A549 treated with CORT108297 at 1 μM for 4 hours (cell line): ENCODE data around the gene PPP2R5B. TPM values are rescaled to one million over a fixed set of nuclear protein-coding genes. Genes with fewer than 3 reads are reported as not detected.

ENCODE experiments used
- total RNA-seq: library from RNA; stranded (reverse); fragments of 200-300 nt; extraction: Qiagen RNA extraction; gene quantifications from 5 replicates; pipeline ENCODE4 v1.2.3, GENCODE V29; 2022

PPP2R5B gene
- total RNA-seq: 4.5 to 6.9 TPM (median 4.9 TPM) in 5 replicates

GRCh38 chr11:64923944-64924909 is at the start of gene PPP2R5B:
Gene PPP2R5B, plus strand, starts transcription at chr11:64924689. Its CDS starts 1,046 bp downstream, at chr11:64925735.

GRCh38 chr11:64878494-64879243 is 45.8 kb upstream of the PPP2R5B start, which contains the start of gene EHD1:
Gene EHD1, minus strand, starts transcription at chr11:64878621. Its CDS starts 157 bp downstream, at chr11:64878464.

GRCh38 chr11:64916775-64917662 is 7.5 kb upstream of the PPP2R5B start, which contains the start of gene ATG2A:
Gene ATG2A, minus strand, starts transcription at chr11:64917209. Its CDS starts 74 bp downstream, at chr11:64917135.

GRCh38 chr11:64935359-64936081 is 11.0 kb downstream of the PPP2R5B start, which contains the start of gene GPHA2:
Gene GPHA2, minus strand, starts transcription at chr11:64935893. Its CDS starts 433 bp downstream, at chr11:64935460.

GRCh38 chr11:64971421-64972233 is 47.1 kb downstream of the PPP2R5B start, which contains the start of gene MAJIN:
Gene MAJIN, minus strand, starts transcription at chr11:64972108. Its CDS starts 12,703 bp downstream, at chr11:64959405.

Other genes with a start within 250 kb of the PPP2R5B start
- gene NRXN2, start 201.5 kb upstream of the PPP2R5B start, total RNA-seq: 0.15 to 0.40 TPM (median 0.23 TPM) in 5 replicates
- gene RASGRP2, start 180.5 kb upstream of the PPP2R5B start, total RNA-seq: 1.0 to 1.5 TPM (median 1.1 TPM) in 5 replicates
- 0.18 to 0.54 TPM (median 0.25 TPM) in 5 replicates for gene PYGM, start 164.7 kb upstream of the PPP2R5B start, total RNA-seq
- 162 to 230 TPM (median 166 TPM) in 5 replicates for gene SF1, start 146.1 kb upstream of the PPP2R5B start, total RNA-seq
- 5.7 to 11.3 TPM (median 9.6 TPM) in 5 replicates for gene MAP4K2, start 121.5 kb upstream of the PPP2R5B start, total RNA-seq
- 32.0 to 45.4 TPM (median 44.1 TPM) in 5 replicates for gene MEN1, start 114.1 kb upstream of the PPP2R5B start, total RNA-seq
- 1.0 to 3.0 TPM (median 1.8 TPM) in 5 replicates for gene CDC42BPG, start 80.0 kb upstream of the PPP2R5B start, total RNA-seq
- 98.0 to 142 TPM (median 132 TPM) in 5 replicates for gene EHD1, start 46.1 kb upstream of the PPP2R5B start, total RNA-seq
- 12.4 to 25.1 TPM (median 23.4 TPM) in 5 replicates for gene ATG2A, start 7.5 kb upstream of the PPP2R5B start, total RNA-seq
- gene GPHA2, start 11.2 kb downstream of the PPP2R5B start, total RNA-seq: not detected in 5 replicates
- gene MAJIN, start 47.4 kb downstream of the PPP2R5B start, total RNA-seq: not detected in 5 replicates
- gene BATF2, start 72.3 kb downstream of the PPP2R5B start, total RNA-seq: 0.74 to 1.0 TPM (median 0.96 TPM) in 5 replicates
- 167 to 196 TPM (median 191 TPM) in 5 replicates for gene ARL2, start 89.5 kb downstream of the PPP2R5B start, total RNA-seq
- gene SNX15, start 102.8 kb downstream of the PPP2R5B start, total RNA-seq: 20.7 to 25.8 TPM (median 23.6 TPM) in 5 replicates
- 33.4 to 59.7 TPM (median 56.5 TPM) in 5 replicates for gene SAC3D1, start 116.5 kb downstream of the PPP2R5B start, total RNA-seq
- 0.03 TPM in 1 of 5 replicates, not detected in the others for gene NAALADL1, start 133.9 kb downstream of the PPP2R5B start, total RNA-seq
- gene CDCA5, start 159.4 kb downstream of the PPP2R5B start, total RNA-seq: 56.7 to 72.8 TPM (median 69.2 TPM) in 5 replicates
- gene ZFPL1, start 159.5 kb downstream of the PPP2R5B start, total RNA-seq: 32.3 to 35.1 TPM (median 33.5 TPM) in 5 replicates
- 50.1 to 57.1 TPM (median 54.1 TPM) in 5 replicates for gene VPS51, start 171.5 kb downstream of the PPP2R5B start, total RNA-seq
- gene TM7SF2, start 187.2 kb downstream of the PPP2R5B start, total RNA-seq: 4.2 to 8.3 TPM (median 6.2 TPM) in 5 replicates
- gene ZNHIT2, start 193.0 kb downstream of the PPP2R5B start, total RNA-seq: 13.2 to 25.1 TPM (median 24.8 TPM) in 5 replicates
- 801 to 1,074 TPM (median 1,010 TPM) in 5 replicates for gene FAU, start 197.4 kb downstream of the PPP2R5B start, total RNA-seq
- 72.1 to 80.3 TPM (median 75.3 TPM) in 5 replicates for gene MRPL49, start 197.6 kb downstream of the PPP2R5B start, total RNA-seq
- 30.5 to 45.9 TPM (median 41.9 TPM) in 5 replicates for gene SYVN1, start 209.8 kb downstream of the PPP2R5B start, total RNA-seq
- gene SPDYC, start 245.5 kb downstream of the PPP2R5B start, total RNA-seq: not detected in 5 replicates